OCI-LY1 (cell line): ENCODE measurements around the gene TCL1B.

Experiments
- CTCF ChIP-seq: fragments of 200-600 bp; sonication (generic), shearing (Covaris generic); IDR thresholded peaks from 2 replicates; pipeline ENCODE4 v1.5.1; 2017; ENCODE audit warnings: mild to moderate bottlenecking, antibody characterized with exemption, low read length, moderate library complexity, mixed read lengths
- EZH2 ChIP-seq: fragments of 200-600 bp; sonication (generic), shearing (Covaris generic); IDR thresholded peaks from 2 replicates; pipeline ENCODE4 v1.8.0; 2017; ENCODE audit warnings: borderline replicate concordance, mixed run types, mild to moderate bottlenecking, antibody characterized with exemption, low read length, moderate library complexity, mixed read lengths

GRCh38 chr14:95660651-95661515 is 25.3 kb upstream of the TCL1B start:
- TF ChIP-seq CTCF (no peak), EZH2 (no peak)
